NCI-H1436 (cell line): Measurements from ENCODE around the gene MATK.

Experiments
- DNase-seq: peaks from one replicate; lab custom pipeline; 2025; lab: John Stamatoyannopoulos, UW

The MATK gene

GRCh38 chr19:3788996-3789778, 3.0 kb upstream of the MATK start:
- DNase-seq: no peak

DNA sequence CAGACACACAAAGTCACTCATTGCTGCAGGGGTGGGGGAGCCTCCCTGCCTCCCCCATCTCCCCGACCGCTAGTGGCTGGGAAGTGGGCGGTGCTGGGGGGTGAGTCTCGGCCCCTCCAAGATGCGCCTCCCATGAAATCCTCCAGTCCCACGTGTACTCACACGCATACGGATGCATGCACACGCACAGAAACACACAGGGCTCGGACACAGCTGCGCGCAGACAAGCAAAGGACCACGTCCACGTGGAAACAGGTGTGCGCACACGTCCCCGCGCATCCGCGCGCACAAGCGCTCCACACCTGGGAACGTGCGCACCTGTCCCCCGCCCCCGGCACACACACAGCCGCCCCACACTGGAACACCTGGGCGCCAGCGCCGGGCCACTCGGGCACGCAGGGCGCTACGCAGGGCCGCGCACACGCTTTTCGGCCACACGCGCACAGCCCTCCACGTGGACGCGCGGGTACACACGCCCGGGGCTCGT, 687 bp downstream of the MATK start:
- no peak for DNase-seq

- no peak for DNase-seq
These were observed 1.4 kb downstream of the MATK start for GRCh38 chr19:3784607-3785450.

- DNase-seq: no peak
These were observed 2.3 kb downstream of the MATK start for GRCh38 chr19:3783660-3784584.

GRCh38 chr19:3782903-3783302, 3.3 kb downstream of the MATK start:
- DNase-seq: no peak

- no peak for DNase-seq
These were observed 3.9 kb downstream of the MATK start for GRCh38 chr19:3782330-3782729.

GRCh38 chr19:3781603-3782002, 4.6 kb downstream of the MATK start:
- no peak for DNase-seq

- no peak for DNase-seq
These were observed 5.3 kb downstream of the MATK start for GRCh38 chr19:3780786-3781304.

DNA sequence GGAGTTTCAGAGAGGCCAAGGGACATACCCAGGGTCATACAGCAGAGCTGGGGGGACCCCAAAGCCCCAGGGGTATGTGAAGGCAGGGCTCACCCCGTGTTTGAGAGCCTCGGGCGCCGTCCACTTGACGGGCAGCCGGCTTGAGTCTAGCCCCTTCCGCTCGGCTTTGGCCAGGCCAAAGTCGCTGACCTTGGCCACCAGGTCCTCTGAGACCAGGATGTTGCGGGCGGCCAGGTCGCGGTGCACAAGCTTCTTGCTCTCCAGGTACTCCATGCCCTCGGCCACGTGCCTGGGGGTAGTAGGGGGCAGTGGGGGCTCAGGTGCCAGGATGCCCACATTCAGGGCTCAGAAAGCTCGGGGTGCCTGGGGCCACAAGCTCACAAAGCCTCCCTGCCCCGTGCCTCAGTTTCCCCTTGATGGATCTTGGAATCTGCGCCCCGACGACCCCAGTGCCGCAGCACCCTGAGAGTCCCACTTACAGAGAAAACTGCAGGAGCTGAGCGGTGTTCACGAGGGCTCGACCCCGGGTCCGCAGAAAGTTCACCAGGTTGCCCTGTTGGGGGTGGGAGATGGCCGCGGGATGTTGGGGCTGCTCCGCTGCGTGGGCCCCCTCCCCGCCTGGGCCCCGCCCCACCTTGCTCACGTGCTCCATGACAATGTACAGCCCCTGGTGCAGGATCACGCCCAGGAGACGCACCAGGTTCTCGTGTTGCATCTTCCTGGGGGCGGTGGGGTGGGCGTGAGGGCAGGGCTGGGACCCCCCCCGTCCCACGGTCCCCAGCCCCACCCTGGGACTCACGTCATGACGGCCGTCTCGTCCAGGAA, 7.1 kb downstream of the MATK start:
- DNase-seq: no peak

DNA sequence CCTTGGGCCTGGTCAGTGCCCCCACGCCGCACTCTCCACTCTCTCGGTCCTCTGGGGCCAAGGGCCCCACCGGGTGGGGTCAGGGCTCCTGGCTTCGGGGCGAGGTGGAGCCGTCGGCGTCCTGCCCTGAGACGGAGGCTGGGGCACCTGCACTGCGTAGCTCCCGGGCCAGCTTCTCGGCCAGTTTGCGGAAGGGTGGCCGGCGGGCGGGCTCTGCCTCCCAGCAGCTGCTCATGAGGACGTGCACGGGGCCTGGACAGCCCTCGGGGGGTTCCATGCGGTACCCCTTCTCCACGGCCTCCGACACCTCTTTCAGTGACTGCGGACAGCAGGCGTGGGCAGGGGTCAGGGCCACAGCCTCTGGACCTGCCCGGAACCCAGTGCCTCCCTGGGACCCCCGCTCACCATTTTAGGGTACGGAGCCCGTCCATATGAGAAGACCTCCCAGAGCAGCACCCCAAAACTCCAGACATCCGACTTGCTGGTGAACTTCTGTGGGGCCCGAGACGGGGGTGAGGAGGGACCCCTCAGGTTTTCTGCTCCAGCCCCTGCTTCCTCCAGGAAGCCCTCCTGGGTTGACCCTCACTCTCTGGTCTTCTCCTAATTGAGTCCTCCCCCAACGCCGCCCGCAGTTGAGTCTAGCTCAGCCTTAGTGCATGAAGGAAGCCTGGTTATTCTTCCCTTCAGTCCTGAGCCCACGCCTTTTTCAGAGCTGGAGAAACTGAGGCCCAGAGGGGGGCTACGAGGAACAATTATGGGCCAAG, 7.9 kb downstream of the MATK start:
- no peak for DNase-seq

GRCh38 chr19:3776479-3777040, 9.6 kb downstream of the MATK start:
- no peak for DNase-seq

GRCh38 chr19:3775831-3776230, 10.3 kb downstream of the MATK start:
- DNase-seq: no peak

GRCh38 chr19:3775374-3775711, 10.8 kb downstream of the MATK start:
- no peak for DNase-seq

DNA sequence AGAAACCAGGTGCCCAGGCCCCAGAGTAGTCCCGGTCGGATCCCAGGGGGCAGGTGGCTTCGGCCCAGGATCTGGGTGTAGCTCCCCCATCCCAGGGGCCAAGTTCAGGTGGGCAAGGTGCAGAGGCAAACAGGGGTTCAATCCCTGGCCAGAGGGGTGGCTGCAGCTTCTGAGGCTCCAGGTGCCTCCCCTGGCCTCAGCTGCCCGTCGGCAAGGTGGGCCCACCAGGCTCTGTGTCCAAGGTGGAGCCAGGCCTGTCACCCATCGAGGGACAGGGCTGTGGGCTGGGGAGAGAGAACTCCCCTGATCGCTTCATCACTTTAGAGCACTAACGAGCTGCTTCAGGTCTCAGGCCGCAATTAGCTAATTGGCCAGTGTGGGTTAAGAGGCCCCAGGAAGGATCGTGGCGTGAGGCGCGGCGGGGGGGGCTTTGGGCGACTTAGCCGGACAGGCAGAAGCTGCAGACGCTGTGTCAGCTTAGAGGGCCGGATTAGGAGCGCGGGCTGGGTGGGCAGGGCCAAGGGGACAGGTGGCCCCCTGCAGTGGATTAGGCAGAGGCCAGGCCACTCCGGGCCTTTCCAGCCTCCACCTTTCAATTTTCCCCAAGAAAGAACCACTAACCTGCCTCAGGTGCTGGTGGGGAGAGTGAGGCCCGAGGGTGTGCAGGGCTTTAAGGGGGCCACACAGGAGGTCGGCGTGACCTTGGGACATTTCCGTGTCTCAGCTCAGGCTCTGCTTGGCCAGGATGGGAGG, 11.4 kb downstream of the MATK start:
- DNase-seq: no peak

DNA sequence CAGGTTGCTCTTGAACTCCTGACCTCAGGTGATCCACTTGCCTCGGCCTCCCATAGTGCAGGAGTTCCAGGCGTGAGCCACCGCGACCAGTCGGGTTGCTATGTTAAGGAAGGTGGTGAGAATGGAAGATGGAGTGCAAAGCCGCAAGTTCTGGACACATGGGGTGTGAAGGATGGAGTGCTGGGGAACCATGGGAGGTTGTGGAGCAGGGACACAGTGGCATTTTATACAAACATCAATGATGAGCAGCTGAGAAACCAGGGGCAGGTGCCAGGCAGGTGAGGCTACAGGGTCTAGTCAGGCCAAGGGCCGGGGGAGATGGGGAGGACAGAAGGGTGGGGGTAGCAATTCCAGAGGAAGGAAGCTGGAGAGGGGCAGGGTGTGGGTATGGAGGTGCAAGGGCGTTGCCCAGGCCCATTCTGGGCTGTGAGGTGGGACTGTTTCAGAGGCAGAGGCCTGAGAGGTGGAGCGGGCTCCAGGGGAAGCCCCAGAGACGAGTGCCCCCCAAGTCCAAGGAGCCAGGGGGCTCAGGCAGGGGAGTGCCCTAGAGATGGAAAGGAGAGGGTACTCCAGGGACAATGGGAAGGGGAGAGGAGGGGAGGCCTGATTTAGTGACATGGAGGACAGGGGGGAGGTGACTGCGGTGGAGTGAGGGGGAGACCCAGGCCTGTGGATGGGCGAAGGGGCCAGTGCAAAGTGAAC, 12.2 kb downstream of the MATK start:
- DNase-seq: no peak

GRCh38 chr19:3771906-3772455, 14.2 kb downstream of the MATK start, which contains the start of gene RAX2:
TSS of gene RAX2 (minus strand) at chr19:3772228. CDS start at chr19:3771742, 486 bp downstream.
- no peak for DNase-seq

- DNase-seq: no peak
These were observed 14.9 kb downstream of the MATK start for GRCh38 chr19:3771000-3771905.
